NCI-H1092 (cell line): Measurements from ENCODE around the gene NDUFA1.
"Not testable (repeated sequence)": the region's sequence is repeated elsewhere in the genome, so short reads cannot be mapped to it uniquely, and the experiment has no call there.

ENCODE experiments used
- DNase-seq: peaks from one replicate; lab custom pipeline; 2025; lab: John Stamatoyannopoulos, UW

The NDUFA1 gene

DNA sequence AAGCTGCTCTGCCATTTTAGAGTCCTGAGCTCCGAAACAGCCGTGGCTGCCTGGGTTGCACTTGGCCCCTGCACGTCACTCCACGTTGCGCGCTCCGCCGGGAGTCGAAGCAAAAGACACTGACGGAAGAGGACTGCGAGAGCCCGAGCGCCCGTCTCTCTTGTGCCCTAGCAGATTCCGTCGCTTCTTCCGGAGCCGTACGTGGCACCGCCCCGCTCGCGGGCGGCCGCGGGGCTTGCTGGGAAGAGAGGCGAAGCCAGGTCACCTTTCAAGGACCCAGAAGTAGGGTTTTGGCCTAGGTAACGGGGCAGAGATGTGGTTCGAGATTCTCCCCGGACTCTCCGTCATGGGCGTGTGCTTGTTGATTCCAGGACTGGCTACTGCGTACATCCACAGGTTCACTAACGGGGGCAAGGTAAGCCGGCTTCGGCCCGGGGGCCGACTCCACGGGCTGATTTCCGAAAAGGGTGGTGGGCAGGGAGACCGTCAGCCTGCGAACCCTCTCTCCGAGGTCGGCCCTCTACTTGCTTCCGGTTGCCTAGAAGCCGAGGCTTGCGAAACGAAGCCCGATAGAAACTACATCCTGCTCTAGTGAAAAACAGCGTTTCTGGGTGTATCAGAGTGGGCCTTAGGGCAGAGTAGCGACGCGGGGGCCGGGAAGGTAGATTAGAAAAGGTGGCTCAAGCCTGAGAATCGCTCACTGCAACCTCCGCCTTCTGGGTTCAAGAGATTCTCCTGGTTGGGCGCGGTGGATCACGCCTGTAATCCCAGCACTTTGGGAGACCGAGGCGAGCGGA, at the start of gene NDUFA1, which contains the start of gene RNF113A:
TSS of gene NDUFA1 (plus strand) at position 234 of the 797 bp plus-strand sequence. CDS start at position 314, 80 bp downstream.
TSS of gene RNF113A (minus strand) at position 135 of the 797 bp plus-strand sequence. CDS start at position 15, 120 bp downstream.
- DNase-seq, result peak; percentile 81

DNA sequence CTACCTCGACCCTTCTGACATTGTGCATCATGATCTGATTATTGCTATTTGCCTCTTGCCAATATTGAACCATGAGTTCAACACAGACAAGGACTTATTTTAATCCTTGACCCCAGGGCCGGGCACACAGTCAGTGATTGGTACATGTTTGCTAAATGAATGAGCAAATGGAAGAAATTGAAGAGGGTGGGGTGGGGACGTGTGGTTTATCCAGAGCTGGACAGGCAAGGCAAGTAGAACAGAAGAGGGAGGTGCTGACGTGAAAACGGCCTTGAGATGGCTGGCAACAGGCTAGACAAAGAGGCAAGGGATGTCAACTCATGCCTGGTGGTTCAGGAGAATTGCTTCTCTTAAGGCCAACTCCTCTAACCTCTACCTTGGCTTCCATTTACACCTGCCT, 47.4 kb upstream of the NDUFA1 start:
- DNase-seq, result not testable (repeated sequence)

DNA sequence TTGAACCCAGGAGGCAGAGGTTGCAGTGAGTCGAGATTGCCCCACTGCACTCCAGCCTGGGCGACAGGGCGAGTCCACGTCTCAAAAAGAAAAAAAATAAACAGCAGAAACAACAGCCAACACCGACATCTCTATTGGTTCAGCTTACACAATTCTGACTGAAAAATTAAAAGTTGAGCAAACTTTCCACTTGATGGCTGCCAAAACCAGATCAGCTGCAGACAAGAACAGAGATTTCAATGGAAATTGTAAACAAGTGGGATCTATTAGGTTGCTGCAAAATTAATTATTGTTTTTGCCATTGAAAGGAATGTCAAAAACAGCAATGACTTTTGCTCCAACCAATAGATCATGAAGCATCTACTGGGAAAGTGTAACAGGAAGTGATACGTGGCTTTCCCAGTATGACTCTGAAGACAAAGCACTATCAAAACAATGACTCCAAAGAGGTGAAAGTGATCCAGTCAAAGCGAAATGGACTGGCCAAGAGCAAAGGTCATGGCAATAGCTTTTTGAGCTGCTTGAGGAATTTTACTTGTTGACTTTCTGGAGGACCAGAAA, 45.2 kb upstream of the NDUFA1 start:
- no peak for DNase-seq

DNA sequence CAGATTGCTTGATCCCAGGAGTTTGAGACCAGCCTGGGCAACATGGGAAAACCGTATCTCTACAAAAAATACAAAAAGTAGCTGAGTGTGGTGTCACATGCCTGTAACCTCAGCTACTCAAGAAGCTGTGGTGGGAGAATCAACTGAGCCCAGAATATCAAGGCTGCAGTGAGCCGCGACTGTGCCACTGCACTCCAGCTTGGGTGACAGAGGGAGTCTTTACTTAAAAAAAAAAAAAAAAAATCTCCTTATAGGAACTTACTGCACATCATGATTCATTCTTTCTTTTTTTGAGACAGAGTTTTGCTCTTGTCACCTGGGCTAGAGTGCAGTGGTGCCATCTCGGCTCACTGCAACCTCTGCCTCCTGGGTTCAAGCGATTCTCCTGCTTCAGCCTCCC, 43.2 kb upstream of the NDUFA1 start:
- no peak for DNase-seq

DNA sequence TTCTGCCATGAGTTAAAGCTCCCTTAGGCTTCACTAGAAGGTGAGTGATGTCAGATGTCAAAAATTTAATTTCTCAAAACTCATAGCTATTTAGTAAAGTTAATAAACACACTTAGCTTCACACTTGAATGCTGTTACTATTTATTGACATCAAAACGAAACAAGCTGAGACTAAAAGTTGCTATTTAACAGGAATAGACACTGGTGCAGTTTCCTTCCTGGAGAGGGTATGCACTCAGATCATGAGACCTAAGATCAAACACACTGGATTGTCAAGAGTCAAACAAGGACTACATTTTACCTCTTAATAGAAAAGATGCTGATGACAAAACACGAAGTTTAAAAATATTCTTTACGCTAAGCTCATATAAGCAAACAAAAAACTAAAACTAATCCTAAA, 37.7 kb upstream of the NDUFA1 start:
- DNase-seq, result no peak

DNA sequence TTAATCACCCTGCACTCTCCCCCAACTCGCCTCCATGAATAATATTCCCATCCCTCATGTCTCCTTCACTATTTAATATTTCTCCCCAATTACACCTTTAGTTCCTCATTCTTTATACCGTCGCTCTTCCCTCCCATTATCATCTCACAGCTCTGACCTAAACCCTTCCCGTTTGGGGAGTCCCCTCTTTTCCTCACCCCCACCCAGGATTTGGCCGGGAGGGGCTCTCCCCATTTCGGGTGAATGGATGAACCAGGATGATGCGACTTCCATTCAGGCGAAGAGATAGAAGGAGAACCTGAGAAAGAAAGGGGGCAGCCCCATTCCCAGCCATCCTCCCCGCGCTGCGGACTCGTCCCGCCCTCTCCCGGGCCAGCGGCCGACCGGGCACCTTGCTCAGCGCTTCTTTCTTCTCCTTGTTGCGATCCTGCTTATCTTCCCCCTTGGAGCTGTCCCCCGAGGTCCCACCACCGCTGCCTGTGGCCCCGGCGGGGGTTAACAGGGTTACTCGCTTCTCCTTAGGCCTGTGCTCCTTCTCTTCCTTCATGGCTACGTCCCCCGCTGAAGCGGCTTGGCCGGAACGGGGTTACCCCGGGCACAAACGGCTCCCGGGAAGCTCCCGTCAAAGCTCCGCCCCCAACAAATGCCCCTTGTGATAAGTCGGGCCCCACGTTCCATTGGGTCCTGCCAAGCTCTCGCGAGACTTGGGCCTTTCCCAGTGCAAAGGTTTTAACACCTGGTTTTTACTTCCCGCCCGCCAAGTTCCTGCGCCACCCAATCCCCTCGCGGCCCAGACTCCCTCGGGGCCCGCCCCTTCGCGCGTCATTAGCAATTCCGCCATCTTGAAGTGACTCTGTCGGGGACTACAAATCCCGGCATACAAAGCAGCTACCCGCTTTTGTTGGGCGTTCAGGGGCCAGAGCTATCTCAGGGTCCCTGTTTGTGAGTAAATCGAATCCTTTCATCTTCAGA, 19.0 kb upstream of the NDUFA1 start, which contains the start of gene UPF3B:
TSS of gene UPF3B (minus strand) at position 582 of the 972 bp plus-strand sequence. CDS start at position 547, 35 bp downstream.
- peak; percentile 99 for DNase-seq

DNA sequence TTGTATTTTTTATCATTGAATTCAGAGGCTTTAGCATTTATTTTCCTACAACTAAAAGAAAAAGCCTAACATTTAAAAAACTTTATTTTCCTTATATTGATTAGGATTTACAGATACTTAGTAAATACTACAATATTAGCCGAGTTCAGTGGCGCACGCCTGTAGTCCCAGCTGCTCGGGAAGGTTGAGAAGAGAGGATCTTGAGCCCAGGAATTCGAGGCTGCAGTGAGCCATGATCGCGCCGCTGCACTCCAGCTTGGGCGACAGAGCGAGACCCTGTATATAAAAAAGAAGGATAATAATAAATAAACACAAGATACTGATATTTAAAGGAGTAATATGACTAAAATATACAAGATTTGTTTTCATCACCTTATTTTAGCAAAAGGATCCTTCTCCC, 18.2 kb upstream of the NDUFA1 start:
- no peak for DNase-seq

DNA sequence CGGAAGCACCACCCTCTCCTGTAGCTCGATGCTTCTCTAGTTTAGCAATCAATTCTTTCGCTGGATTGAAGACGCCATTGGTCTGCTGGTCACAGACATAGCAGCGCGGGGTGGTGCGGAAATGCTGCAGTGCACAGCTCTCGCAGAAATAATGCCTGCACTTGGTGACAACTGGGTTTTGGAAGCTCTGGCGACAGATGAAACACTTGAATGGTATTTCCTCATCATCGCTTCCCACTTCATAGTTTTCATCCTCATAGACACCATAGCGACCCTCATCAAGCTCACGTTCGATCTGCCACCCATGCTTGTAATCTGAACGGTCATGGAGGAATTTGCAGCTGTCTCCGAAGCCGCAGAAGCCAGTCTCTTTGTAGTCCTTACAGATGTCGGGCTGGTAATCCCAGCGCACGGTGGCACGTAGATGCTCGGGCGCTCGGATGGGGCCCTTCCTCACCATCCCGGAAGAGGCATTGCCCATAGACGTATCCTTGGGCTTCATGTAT, 953 bp upstream of the NDUFA1 start:
- no peak for DNase-seq

DNA sequence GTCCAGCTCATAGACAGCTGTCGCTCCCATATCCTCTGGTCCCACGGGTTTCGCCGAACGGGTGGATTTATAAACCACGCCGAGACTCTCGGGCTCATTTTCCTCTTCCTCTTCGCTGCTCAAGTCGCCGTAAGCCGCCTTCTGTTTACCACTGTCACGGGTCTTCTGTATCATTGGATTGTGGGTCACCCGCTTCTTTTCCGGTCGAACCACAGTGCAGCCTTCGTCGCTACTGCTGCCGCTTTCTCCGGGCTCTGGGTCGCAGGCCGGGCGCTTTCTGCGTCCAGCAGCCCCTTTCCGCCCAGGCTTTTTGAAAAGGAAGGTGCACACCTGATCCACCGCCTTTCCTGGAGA, 410 bp upstream of the NDUFA1 start:
- DNase-seq, result no peak

DNA sequence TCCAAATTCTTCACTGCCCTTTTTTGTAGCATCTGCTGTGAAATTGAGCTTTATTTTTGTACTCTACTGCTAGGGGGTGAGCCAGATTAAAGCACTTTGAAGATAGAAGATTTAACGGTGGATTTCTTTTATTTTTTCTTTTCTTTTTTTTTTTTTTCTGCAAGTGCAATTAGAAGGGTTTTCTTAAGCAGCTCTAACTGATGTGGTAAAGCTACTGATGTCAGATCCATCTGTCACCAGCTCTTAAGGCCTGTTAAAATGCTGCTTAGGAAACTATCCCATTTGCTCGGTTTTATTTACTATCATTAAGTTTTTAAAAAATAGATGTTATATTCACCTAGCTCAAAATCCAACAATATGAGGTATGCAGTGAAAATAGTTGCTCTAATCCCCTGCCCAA, 7.1 kb downstream of the NDUFA1 start:
- no peak for DNase-seq

DNA sequence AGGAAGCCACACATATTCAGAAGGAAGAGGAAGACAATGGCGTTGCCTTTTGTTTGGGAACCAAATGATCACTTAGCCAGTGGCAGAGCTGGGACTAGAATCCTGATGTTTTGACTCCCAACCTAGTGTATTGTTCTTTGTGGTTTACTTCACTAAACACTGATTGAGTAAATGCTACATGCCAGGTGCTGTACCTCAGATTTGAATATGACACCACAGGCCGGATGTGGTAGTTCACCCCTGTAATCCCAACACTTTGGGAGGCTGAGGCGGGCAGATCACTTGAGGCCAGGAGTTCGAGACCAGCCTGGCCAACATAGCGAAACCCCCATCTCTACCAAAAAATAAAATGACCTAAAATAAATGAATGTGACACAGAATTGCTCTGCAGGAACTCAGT, 8.4 kb downstream of the NDUFA1 start:
- DNase-seq, result no peak

DNA sequence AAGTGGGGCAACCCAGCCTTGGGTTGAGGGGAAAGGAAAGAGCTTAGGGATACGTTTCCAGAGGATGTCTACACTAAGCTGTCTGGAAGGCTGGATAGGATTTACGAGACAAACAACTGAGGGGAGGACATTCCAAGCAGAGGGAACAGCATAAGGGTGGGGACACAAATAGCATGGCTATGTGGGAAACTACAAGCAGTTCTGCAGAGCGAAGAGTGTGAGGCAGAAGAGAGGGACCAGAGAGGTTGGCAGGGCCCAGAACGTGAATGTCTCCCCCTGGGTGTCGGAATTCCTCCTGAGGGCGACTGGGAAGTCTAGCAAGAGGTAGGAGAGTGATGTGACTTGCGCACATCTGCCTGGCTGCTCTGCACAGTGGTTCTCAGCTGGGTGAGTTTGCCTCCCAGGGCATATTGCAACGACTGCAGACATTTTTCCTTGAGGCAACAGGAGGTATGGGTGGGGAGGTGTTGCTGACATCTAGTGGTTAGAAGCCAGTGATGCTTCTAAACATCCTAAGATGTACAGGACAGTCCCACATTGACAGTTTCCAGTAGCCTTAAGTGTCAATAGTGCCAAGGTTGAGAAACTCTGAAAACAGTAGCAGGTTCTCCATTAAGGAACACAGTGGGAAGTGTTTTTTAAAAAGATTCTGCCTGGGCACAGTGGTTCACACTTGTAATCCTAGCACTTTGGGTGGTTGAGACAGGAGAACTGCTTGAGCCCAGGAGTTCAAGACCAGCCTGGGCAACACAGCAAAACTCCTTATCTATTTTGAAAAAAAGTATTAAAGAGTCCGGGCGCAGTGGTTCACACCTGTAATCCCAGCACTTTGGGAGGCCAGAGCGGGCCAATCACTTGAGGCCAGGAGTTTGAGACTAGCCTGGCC, 9.2 kb downstream of the NDUFA1 start:
- DNase-seq, result peak; percentile 19

DNA sequence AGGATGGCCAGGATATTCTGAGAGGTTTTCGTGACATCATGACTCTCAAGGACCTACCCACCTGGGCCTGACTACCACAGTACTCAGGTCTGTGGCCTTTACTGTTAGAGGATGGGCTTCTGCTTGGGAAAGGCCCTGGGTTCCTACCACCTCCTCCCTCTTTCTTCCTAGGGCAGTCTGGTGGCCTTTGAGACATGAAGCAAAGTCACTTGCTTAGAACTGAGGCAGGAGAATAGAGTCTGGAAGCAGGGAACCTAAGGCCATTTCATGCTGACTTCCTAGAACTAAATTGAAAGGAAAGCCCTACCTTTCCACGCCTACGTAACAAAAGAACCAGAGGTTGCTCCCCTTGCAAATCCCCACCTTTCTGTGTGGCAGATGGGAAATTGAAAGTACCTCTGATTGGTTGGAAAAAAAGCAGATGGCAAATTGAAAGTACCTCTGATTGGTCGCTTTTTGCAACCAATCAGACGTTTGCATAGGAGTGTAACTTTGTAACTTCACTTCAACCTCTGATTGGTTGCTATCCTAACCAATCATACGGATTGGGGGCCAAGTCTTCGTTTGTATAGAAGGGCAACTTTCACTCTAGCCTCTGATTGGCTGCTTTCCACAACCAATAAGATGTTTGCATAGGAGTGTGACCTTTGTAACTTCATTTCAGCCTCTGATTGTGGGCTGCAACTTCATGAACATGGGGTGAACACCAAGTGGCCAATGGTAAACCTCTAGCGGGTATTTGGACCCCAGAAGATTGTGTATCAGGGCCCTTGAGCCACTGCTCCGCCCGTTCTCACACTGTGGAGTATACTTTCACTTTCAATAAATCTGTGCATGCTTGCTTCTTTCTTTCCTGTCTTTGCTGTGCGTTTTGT, 14.2 kb downstream of the NDUFA1 start:
- DNase-seq, result no peak

DNA sequence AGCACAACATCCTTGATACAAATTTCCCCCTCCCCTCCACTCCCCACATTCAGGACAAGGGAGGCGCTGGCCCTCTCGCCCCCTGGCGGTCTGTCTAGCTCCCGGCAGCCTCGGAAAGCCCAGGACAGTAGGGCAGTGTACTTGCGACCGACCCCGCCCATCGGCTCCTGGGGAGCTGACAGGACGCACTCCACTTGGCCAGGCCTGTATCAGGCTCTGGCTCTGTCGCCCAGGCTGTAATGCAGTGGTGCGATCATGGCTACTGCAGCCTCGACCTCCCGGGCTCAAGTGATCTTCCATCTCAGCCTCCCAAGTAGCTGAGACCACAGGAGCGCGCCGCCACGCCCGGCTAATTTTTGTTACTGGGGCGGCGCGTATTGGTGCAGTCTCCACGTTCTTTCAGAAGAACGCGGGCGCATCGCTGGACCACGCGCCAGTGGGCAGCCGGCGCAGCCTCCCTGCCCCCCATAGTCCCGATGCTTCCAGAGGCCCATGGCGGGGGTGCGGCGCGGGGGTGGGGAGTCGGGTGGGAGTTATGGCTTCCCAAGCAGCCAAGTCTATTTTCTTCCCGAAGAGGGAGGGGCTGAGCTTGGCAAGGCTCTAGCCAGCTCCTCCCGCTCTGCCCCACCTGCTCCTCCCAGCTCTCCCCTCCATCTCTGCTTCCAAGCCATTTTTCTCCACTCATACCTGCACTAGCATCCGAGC, 16.2 kb downstream of the NDUFA1 start:
- DNase-seq, result peak; percentile 13

DNA sequence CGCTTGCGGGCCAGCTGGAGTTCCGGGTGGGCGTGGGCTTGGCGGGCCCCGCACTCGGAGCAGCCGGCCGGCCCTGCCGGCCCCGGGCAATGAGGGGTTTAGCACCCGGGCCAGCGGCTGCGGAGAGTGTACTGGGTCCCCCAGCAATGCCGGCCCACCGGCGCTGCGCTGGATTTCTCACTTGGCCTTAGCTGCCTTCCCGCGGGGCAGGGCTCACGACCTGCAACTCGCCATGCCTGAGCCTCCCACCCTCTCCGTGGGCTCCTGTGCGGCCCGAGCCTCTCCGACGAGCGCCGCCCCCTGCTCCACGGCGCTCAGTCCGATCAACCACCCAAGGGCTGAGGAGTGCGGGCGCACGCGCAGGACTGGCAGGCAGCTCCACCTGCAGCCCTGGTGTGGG, 19.0 kb downstream of the NDUFA1 start:
- DNase-seq, result not testable (repeated sequence)

DNA sequence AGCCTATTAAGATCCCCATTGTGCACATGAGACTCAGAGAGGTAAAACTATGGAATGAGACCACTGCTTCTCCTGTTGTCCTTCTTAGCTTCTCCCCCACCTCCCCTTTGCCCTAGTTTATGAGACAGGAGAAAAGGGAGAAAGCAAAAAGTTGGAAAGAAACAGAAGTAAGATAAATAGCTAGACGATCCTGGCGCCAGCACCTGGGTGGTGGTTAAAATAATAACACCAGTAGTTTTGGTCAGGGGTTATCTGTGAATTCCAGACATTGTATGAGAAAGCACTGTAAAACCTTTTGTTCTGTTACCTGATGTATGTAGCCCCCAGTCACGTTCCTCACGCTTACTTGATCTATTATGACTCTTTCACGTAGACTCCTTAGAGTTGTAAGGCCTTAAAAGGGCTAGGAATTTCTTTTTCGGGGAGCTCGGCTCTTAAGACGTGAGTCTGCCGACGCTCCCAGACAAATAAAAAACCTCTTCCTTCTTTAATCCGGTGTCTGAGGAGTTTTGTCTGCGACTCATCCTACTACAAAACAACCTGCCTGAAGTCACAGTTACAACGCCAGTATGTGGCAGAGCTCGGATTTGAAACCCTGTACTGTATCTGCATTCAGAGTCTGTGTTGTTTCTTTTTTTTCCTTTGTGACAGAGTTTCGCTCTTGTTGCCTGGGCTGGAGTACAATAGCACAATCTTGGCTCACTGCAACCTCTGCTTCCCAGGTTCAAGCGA, 20.5 kb downstream of the NDUFA1 start:
- not testable (repeated sequence) for DNase-seq

DNA sequence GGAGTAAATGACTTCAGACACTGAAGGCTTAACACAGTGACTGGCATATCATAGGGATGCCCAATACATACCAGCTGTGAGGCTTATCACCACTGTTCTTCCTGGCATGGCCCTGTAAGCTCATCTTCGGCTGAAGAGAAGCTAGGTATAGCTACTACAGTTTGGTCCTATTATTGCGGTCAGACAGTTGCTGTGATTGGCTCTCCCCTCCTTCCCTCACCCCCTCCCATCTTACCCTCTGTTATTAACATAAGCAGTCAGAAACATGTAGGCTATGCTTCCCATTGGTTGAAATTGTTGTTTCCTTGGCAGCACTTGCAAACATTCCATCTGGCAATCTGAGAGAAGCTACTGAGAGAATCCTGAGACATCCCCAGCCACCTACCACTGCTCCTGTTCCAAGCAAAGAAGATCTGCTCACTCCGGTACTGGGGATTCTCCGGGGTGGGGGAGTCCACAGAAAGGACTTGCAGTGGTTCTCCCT, 24.3 kb downstream of the NDUFA1 start, which contains the start of gene AKAP14:
TSS of gene AKAP14 (plus strand) at position 51 of the 484 bp plus-strand sequence. CDS start 7,331 bp downstream, outside the sequence.
- DNase-seq, result no peak

DNA sequence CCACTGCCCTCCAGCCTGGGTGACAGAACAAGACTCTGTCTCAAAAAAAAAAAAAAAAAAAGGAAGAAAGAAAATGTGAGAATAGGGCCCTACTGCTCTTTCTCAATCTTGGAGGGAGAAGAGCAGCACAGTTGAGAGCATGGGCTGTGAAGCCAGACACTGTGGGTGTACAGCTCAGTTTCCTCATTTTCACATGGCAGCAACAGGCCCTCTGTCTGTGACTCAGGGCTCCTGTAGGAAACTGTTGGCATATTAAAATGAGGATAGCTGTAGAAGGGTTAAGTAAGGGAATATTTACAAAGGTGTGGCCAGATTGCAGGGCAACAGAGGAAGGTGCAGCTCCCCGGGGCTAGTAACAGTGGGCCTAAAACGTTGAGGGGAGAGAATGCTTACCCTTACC, 27.5 kb downstream of the NDUFA1 start:
- DNase-seq, result no peak
